ENCODE data around the gene DMBT1. TPM values are rescaled to one million over a fixed set of nuclear protein-coding genes. Genes with fewer than 3 reads are reported as not detected.

DMBT1 gene
- polyA plus RNA-seq (ENCODE audit: insufficient read length in 3 of 3) = under 1 TPM; 0.04 to 0.14 (median 0.10) TPM
- long read RNA-seq, donor 1 = 0 reads
- long read RNA-seq, donor 2 = 0 reads
- long read RNA-seq, donor 3 = 0 reads
- long read RNA-seq, donor 4 = 0 reads
- long read RNA-seq, donor 5 = 0 reads
- long read RNA-seq, donor 6 = 0 reads
- long read RNA-seq, donor 7 = 0 reads
- long read RNA-seq, donor 8 = 0 reads
- long read RNA-seq, donor 9 = 0 reads
- long read RNA-seq, donor 10 = 0 reads
- long read RNA-seq, donor 11 = 0 reads
- long read RNA-seq, donor 12 = 0 reads
- long read RNA-seq, donor 13 = 0 reads
- long read RNA-seq, donor 14 = 0 reads
- long read RNA-seq, donor 15, partial matches to known transcripts = 707 of 707 reads
- long read RNA-seq, donor 15, other reads (novel, unspliced or antisense) = 0 of 707 reads
- long read RNA-seq, donor 16 = 0 reads

DNA sequence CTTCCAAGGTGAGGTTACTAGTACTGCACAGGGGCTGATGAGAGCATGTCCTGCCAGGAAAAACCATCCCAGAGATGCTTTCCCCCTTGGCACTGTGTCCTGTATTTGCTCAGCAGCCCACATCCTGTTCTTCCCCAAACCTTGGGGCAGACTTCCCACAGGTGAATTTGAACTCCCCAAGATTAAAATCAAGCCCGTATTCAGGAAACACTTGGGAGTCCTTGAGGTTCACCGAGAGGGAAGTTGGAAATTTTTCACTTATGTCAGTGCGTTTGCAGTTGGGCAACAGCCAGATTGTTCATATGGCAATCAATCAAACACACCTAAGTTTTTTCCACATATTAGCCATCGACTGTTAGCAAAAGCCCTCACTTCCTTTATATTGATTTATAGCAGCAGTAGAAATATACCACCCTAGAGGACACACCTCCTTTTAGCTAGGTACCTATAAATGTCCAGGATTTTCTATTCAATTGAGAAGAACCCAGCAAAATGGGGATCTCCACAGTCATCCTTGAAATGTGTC lies at the start of gene DMBT1:
TSS of gene DMBT1 (plus strand) at position 476 of the 526 bp plus-strand sequence. CDS start at position 493, 17 bp downstream.
- DNase-seq = no peak

DNA sequence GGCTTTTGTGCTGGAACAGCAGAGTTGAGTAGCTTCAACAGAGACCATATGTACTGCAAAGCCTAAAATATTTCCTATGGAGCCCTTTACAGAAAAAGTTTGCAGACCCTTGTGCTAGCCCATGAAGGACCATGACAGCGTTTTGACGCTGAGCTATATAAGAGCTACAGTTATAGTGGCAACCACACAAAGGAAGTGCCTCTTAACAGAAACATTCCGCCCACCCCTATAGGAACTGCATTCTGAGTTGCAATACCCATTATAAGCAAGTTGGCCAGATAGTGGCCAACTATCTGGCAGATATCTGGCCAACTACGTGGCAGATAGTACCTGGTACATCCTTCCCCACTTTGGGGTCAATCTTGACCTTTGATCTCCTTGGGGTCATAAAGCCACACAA lies 47.5 kb upstream of the DMBT1 start:
- no peak for DNase-seq

DNA sequence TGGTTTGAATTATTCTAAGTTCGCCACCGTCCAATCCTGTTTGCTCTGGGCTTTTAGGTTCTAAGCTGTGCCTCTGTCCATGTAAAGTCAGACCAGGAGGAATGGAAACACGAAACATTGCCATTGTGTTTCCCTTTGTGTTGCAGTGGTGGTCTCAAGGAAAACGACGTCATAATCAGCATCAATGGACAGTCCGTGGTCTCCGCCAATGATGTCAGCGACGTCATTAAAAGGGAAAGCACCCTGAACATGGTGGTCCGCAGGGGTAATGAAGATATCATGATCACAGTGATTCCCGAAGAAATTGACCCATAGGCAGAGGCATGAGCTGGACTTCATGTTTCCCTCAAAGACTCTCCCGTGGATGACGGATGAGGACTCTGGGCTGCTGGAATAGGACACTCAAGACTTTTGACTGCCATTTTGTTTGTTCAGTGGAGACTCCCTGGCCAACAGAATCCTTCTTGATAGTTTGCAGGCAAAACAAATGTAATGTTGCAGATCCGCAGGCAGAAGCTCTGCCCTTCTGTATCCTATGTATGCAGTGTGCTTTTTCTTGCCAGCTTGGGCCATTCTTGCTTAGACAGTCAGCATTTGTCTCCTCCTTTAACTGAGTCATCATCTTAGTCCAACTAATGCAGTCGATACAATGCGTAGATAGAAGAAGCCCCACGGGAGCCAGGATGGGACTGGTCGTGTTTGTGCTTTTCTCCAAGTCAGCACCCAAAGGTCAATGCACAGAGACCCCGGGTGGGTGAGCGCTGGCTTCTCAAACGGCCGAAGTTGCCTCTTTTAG lies 46.3 kb upstream of the DMBT1 start:
- no peak for DNase-seq

DNA sequence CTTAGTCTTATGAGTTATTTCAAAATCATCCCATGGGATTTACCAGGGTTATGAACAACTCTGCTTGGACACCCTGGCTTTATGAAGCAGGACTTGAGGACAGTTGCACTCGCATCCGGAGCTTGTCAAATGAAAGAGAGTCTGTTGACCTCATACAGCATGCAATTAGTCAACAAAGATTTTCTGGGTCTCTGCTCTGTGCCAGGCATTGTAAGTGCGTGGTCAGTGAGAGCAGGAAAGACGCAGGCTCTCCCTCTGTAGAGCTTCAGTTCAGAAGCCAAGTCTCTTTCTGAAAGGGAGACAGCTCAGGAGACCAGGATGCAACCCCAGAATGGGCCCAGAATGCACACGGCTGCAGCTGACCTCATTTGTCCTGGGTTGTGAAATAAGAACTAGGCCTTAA lies 45.5 kb upstream of the DMBT1 start:
- no peak for DNase-seq

DNA sequence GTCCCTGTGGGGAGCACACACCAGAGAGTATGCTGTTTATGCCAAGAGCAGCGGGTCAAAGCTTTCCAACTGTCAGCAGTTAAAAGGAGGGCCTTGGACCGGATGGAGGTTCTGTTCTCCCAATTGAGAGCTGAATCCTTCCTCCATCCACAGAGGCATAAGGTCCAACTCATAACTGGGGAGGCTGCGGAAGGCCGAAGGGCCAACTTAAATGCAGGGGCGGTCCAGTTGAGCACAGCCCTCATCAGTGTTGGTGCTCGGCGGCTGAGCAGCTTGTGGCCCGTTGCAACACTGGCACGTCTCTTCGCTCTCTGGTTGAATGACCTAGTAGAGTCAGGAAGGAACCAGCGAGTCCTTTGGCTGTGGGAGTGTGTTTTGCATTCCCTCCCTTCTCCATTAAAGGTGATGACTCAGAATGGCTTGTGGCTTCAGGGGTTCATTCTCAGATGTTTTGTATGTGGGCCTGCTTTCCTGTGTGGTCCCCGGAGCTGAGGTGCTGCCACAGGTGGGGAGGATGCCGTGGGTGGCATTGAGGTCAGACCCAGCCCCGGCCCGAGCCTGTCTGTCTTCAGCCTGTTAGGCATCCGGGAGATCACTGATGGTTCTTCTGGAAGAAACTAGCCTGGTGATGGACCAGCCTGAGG lies 44.8 kb upstream of the DMBT1 start:
- no peak for DNase-seq

DNA sequence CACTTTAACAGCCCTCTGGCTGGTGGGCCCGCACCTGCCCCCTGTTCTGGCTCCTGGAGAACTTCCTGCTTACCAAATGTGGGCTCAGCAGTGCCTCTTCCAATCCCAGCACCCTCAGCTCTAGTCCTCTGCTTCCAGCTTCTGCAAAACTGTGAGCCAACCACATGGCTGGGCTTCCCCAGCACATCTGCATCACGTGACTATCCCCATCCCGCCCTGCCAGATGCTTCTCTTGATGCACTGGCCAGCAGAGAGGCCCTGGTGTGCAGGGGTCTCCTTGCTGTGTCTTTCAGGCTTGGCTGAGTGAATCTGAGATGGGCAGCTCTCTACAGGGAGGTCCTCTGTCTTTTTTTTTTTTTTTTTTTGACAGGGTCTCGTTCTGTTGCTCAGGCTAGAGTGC lies 43.8 kb upstream of the DMBT1 start:
- DNase-seq = no peak

DNA sequence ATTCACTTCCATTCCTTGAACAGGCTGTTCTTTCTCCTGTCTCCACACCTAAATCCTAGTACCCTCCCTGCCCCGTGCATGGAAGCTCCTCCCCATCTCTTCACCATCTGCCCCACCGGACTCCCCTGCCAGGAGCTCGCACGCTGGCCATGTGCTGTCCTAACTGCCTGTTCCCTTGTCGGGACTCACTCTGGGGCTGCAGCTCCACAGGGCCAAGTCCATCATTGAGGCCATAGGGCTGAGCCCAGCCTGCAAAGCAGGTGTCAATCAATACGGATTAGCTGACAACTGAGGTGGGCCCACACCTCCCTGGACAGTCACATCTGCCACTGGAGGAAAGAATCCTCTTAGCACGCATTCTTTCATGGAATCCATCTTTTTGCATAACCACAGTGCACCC lies 41.4 kb upstream of the DMBT1 start:
- DNase-seq = no peak

DNA sequence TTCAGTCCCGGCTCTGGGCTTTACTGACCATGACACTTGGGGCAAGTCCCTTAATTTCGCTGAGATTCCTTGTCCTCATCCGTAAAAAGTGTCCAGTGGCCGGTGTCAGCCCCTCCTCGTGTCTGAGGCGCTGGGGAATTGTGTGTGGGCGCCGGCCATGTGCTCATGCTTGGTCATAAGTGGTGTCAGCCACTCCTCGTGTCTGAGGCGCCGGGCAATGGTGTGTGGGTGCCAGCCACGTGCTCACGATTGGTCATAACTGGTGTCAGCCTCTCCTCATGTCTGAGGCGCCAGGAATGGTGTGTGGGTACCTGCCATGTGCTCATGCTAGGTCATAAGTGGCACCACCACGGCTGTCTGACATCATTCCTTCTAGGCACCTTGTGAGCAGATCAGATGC lies 40.7 kb upstream of the DMBT1 start:
- DNase-seq = no peak

DNA sequence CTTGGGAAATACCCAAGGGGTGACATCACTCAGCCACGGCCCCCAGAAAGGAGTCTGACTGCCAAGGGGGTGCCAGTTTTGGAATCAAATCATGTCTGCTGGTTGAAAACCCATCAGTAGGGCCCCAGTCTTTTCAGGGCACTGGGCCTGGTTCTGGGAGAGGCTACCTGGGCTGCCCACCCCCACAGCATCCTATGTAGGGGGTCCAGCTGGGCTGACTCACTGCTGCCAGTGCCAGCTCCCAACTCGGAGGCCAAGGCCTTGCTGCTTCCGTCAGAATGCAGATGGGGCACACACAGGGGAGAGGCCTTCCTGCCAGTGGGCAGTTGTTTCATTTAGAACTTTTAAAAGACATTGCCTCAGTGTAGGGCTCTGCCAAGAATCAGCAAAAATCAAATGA lies 39.5 kb upstream of the DMBT1 start:
- DNase-seq = no peak

DNA sequence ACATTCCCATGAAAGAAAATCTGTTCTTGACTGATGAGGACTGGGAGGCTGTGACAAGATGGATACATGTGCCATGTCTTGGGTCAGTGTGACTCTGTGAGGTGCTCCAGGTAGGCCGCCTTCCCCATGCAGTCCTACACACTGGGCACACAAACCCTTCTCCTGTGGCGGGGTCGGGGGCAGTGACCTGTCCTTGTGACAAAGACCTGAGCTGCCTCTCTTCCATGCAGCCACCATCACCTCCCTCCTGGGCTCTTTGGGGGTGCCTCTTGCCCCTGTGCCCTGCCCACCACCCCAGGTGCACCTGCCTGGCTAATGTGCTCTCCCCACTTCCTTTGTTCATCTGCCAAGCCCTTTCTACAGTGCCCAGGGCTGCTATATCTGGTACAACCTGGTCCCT lies 35.7 kb upstream of the DMBT1 start:
- DNase-seq = no peak

DNA sequence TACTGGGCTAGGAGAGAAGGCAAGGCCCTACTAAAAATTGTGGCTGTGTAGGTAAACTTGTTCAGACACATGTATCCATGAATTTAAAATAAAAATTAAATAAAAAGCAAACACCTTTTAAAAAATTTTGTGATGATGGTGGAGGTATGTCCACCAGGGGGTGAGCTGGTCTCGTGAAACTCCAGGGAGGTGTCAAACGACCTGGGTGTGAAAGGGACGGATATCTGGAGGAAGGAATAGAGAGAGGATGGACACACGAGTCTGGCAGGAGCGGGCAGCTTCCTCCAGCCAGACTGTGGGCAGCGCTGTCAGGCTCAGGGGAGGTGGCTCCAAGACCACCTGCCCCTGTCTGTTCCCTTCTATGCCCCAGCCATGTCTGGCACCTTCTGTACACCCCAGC lies 34.8 kb upstream of the DMBT1 start:
- no peak for DNase-seq

DNA sequence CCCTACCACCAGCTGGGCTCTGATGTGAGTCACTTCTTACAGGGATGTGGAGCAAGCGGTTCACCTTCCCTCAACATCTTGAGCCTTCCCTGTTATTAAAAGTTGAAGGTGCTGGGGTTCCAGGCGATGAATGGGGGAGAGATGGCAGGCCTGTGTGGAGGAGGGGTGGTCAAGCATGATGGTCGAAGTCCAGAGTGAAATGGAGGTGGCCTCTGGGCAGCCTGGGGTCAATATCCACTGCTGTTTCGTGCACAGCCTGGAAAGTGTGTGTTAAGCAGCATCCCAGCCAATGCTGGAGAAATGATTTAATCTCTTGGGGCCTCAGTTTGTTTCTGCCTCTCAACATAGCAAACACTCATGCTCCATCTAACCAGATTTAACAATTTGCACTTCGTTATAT lies 33.7 kb upstream of the DMBT1 start:
- no peak for DNase-seq

DNA sequence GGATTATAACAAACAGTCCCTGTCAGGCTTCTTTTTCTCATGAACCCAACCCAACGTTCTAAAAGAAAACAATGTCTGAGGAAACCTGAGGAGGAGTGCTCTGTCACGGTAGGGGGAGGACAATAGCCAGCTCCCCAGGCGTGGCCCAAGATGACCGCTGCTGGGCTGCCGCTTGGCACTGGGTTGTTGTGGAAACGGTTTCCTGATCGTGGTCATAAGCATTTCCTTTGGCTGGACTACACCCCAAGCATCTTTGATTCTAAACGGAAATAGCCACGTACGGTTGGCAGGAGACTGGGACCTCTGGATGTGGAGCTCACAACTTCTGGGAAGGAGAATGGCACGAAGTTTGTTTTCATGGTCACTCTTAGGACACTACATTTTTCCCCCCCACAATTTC lies 30.4 kb upstream of the DMBT1 start:
- no peak for DNase-seq

DNA sequence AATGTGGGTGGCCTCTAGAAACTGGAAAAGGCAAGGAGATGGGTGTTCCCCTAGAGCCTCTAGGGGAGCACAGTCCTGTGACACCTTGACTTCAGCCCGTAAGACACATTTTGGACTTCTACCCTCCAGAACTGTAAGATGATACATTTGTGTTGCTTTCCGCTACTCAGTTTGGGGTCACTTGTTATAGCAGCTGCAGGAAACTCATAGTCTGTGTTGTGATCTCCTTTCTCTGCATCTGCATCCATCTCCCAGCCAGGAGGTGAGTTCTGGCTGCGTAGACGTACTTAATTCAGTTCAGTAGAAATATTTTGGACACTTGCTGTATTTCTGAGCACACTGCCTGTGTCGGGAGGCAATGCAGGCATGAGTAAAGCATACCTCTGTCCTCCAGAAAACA lies 29.3 kb upstream of the DMBT1 start:
- DNase-seq = no peak

DNA sequence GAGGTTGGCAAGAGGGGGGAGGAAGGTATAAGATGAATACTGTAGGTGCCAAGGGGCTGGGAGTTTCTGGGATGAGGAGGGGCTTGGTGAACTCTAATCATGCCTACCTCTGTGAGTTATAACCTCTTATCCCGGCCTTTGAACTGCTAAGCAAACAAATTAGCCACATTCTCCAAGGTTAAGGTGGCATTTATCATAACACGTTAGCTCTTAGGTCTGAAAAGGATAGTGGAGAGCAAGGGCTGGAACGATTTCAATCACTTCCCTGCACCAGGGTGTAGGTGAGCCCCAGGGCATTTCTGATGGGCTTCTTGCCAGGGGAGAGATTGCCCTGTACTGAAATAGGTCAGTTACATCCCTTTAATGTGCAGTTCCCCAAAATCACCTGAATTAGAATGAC lies 28.6 kb upstream of the DMBT1 start:
- DNase-seq = no peak

DNA sequence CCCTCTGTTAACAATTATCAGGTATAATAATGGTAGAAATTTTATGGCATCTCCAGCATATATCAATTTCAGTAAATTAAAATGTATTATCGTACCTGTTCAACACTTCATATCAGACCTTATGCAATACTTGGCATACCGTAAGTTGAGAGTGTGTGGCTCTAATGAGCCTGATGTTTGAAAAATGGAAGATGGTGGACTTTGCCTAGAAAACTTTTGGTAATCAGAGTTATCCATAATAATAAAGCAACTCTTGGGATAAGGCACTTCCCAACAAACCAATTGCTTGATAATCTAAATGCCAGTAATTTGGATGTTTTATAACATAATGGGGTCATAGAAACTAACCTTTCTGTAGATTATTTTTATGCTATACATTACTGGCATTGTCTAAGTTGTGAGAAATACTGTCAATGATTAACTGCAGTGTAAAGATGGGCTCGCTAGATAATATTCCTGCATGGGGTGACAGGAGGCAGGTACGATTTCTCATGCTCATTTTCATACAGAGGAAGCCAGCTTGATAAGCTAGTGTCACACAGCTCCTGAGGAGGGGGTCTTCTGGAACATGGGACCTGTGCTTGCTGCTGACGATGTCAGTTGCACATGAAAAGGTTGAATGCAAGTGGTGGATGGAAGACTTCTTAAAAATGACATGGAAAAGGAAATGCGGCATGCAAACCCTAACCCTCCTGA lies 27.8 kb upstream of the DMBT1 start:
- no peak for DNase-seq

DNA sequence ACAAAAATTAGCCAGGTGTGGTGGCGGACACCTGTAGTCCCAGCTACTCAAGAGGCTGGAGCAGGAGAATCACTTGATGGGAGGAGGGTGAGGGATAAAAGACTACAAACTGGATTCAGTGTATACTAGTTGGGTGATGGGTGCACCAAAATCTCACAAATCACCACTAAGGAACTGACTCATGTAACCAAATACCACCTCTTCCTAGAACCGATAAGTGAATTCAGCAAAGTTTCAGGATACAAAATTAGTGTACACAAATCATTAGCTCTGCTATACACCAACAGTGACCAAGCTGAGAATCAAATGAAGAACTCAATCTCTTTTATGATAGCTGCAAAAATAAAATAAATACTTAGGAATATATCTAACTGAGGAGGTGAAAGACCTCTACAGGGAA lies 23.0 kb upstream of the DMBT1 start:
- DNase-seq = no peak

DNA sequence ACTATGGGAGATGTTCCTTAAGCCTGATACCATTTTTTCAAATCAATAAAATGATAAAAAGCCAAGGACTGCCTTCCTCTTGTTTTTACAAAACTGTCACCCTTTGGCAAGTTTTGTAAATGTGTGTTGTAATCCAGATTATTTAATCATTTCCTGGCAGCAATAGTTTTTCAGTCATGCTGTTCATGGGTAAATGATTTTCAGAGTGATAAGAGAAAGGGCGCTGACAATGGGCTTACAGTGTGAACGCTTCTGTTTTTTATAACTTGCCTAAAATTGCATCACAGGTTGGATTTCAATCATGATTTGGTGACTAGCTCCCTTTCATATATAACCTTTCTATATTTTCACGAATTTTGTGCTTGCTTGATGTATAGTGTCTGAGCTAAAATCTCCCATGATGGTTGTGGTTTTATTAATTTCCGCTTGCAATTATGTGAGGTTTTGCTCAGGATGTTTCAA lies 19.0 kb upstream of the DMBT1 start:
- DNase-seq = no peak

DNA sequence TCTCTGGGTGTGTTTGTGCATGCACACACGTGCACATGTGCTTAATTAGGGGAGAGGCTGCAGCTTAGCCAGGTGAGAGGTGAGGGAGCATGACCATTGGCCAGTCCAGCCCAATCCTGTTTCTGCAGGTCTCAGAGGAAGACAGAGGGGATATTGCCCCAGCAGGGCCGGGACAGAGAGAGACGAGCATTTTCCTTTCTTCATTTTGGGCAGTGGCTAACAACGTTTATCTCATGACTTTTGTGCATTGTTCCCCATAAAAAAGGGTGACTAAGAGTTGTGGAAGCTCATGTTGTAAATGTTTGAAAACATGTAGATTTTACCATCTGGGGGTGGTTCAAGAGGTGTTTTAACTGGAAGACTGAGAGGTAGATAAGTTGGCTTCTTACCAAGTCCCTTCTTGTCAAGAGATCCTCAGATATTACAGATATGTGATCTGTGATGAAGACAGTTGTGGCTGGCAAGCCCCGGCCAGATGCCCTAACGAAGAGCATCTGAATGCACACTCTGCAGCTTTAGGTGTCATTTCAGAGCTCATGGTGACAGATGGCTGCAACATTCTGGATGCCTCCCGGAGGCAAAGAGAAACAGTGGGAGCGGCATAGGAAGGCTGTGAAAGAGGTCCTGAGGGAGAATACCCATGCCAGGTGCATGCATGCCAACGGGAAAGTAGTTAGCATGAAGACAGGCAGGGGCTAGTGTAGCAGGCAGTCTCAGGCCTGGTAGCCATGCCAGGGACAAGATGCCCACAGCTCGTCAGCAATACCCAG lies 16.7 kb upstream of the DMBT1 start:
- no peak for DNase-seq

DNA sequence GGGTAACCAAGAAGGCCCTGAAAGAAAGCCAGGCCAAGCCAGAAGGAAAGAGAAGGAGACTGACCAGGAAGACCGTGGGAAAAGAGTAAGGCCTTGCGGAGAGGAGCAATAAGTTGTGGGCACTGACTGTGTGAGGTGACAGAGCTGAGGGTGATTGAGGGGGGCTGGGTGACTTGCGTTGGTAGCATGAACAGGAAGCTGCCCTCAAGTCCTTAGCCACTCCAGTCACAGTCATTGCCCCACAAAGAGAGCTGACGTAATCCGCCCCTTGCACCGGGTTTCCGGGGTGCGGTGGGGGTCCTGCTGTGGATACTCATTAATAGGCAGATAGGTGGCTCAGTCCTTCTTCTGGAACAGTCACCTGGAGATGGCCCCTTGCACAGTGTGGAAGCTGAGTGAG lies 16.1 kb upstream of the DMBT1 start:
- no peak for DNase-seq

DNA sequence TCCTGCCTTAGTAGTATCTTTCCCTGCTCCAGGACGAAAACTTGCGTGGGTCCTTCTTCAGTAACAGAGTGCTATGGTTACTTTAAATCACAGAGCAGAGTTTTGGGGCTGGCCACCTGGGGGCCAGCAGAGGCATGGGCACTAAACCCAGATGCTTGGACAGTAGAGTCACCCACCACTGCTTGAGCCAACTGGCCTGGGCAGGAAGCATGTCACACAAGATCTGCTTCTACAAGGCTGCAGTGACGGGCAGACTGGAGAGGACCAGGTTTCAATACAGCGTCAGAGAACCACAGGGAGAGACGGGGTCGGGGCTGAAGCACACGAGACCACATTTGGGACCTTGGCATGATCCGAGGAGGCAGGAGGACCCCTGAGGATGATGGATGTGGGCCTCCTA lies 14.3 kb upstream of the DMBT1 start:
- no peak for DNase-seq
